C4-2B (cell line): ENCODE data around the gene GNB2.

Experiments
- H3K27ac ChIP-seq: fragments of 450-650 bp; 2 replicates; pipeline ENCODE4 v1.5.1; 2017
- CTCF ChIP-seq: fragments of 450-650 bp; conservative IDR thresholded peaks from 2 replicates; pipeline ENCODE4 v1.5.1; 2017; ENCODE audit warnings: mild to moderate bottlenecking
- ZFX ChIP-seq: fragments of 450-650 bp; IDR thresholded peaks from 2 replicates; pipeline ENCODE4 v1.6.1; 2017

Gene GNB2

GRCh38 chr7:100684534-100685042, 11.0 kb downstream of the GNB2 start:
- no peak overlapping the region for H3K27ac ChIP-seq
- no peak for TF ChIP-seq ZFX
- no peak for TF ChIP-seq CTCF

- H3K27ac ChIP-seq, result no peak overlapping the region
- no peak for TF ChIP-seq ZFX
- TF ChIP-seq CTCF, result no peak
These were observed 11.6 kb downstream of the GNB2 start for GRCh38 chr7:100685049-100685605.

- no peak overlapping the region for H3K27ac ChIP-seq
- no peak for TF ChIP-seq CTCF
- TF ChIP-seq ZFX, result no peak
These were observed 12.1 kb downstream of the GNB2 start for GRCh38 chr7:100685631-100686145.

- TF ChIP-seq CTCF (no peak), ZFX (no peak)
- no peak overlapping the region for H3K27ac ChIP-seq
These were observed 12.8 kb downstream of the GNB2 start for GRCh38 chr7:100686201-100686821.

- TF ChIP-seq CTCF (no peak), ZFX (no peak)
- H3K27ac ChIP-seq, result no peak overlapping the region
These were observed 13.3 kb downstream of the GNB2 start for GRCh38 chr7:100686822-100687211.

- no peak overlapping the region for H3K27ac ChIP-seq
- TF ChIP-seq CTCF (no peak), ZFX (no peak)
These were observed 13.7 kb downstream of the GNB2 start for GRCh38 chr7:100687261-100687660.

GRCh38 chr7:100687751-100688300, 14.3 kb downstream of the GNB2 start:
- H3K27ac ChIP-seq, result no peak overlapping the region
- no peak for TF ChIP-seq ZFX
- TF ChIP-seq CTCF, result no peak
